ENCODE data around the gene ZBTB2. TPM values are rescaled to one million over a fixed set of nuclear protein-coding genes. Genes with fewer than 3 reads are reported as not detected.
"Not testable (repeated sequence)": the region's sequence is repeated elsewhere in the genome, so short reads cannot be mapped to it uniquely, and the experiment has no call there.

ZBTB2 gene
- total and polyA plus RNA-seq, 2 donors from 2014 or later = 6.0 to 11.2 TPM

- no peaks in the 10 kb centered on the region for H3K27me3 ChIP-seq (ENCODE audit: control insufficient read depth, insufficient read depth, low read length)
- DNase-seq (no peak), FAIRE-seq (no peak)
Measured at GRCh38 chr6:151387175-151387970, 4.0 kb downstream of the ZBTB2 start.

GRCh38 chr6:151385177-151385576 is 6.2 kb downstream of the ZBTB2 start:
- no peaks in the 10 kb centered on the region for H3K9me3 ChIP-seq (ENCODE audit: control insufficient read depth in 2 of 3, insufficient read depth in 1 of 3, low read length in 3 of 3)
- intact Hi-C loops (cut with DNase I) = no loop called here
- DNase-seq = no peak
- no peak for TF ChIP-seq CTCF (IDR thresholded peaks at IDR 0.05; ENCODE audit: borderline replicate concordance, extremely low read depth, insufficient read depth)
- FAIRE-seq = no peak
- no peaks in the 10 kb centered on the region for H3K27me3 ChIP-seq (ENCODE audit: control insufficient read depth, insufficient read depth, low read length)
- H3K9ac ChIP-seq (ENCODE audit: low read length in 3 of 3) = no peak overlapping the region
- no peak overlapping the region for H3K4me3 ChIP-seq (ENCODE audit: low read length in 3 of 3)
- peaks cover 0 to 11% (median 2%) of the 10 kb centered on the region in 3 donors for H3K4me1 ChIP-seq (ENCODE audit: control insufficient read depth in 2 of 3, insufficient read depth in 2 of 3, low read depth in 1 of 3, low read length in 3 of 3)
- H3K36me3 ChIP-seq (ENCODE audit: control insufficient read depth in 2 of 3, insufficient read depth in 3 of 3, low read length in 3 of 3) = no peaks in the 10 kb centered on the region
- no peak overlapping the region for H3K27ac ChIP-seq (ENCODE audit: low read depth in 2 of 2, low read length in 2 of 2)

More at GRCh38 chr6:151387175-151387970, 4.0 kb downstream of the ZBTB2 start:
- no peaks in the 10 kb centered on the region for H3K9me3 ChIP-seq (ENCODE audit: control insufficient read depth in 2 of 3, insufficient read depth in 1 of 3, low read length in 3 of 3)
- H3K27ac ChIP-seq (ENCODE audit: low read depth in 2 of 2, low read length in 2 of 2) = no peak overlapping the region
- no peak for TF ChIP-seq CTCF (IDR thresholded peaks at IDR 0.05; ENCODE audit: borderline replicate concordance, extremely low read depth, insufficient read depth)
- H3K4me3 ChIP-seq (ENCODE audit: low read length in 3 of 3) = no peak overlapping the region
- H3K36me3 ChIP-seq (ENCODE audit: control insufficient read depth in 2 of 3, insufficient read depth in 3 of 3, low read length in 3 of 3) = no peaks in the 10 kb centered on the region
- H3K9ac ChIP-seq (ENCODE audit: low read length in 3 of 3) = no peak overlapping the region
- intact Hi-C loops (cut with DNase I) = no loop called here
- peaks cover 0 to 13% (median 6%) of the 10 kb centered on the region in 3 donors for H3K4me1 ChIP-seq (ENCODE audit: control insufficient read depth in 2 of 3, insufficient read depth in 2 of 3, low read depth in 1 of 3, low read length in 3 of 3)

GRCh38 chr6:151384151-151384550 is 7.2 kb downstream of the ZBTB2 start:
- H3K36me3 ChIP-seq (ENCODE audit: control insufficient read depth in 2 of 3, insufficient read depth in 3 of 3, low read length in 3 of 3) = no peaks in the 10 kb centered on the region
- DNase-seq (no peak), FAIRE-seq (no peak)
- H3K4me1 ChIP-seq (ENCODE audit: control insufficient read depth in 2 of 3, insufficient read depth in 2 of 3, low read depth in 1 of 3, low read length in 3 of 3) = peaks cover 0 to 9% (median 2%) of the 10 kb centered on the region in 3 donors
- no peak overlapping the region for H3K9ac ChIP-seq (ENCODE audit: low read length in 3 of 3)
- no peak for TF ChIP-seq CTCF (IDR thresholded peaks at IDR 0.05; ENCODE audit: borderline replicate concordance, extremely low read depth, insufficient read depth)
- H3K27me3 ChIP-seq (ENCODE audit: control insufficient read depth, insufficient read depth, low read length) = no peaks in the 10 kb centered on the region
- no peaks in the 10 kb centered on the region for H3K9me3 ChIP-seq (ENCODE audit: control insufficient read depth in 2 of 3, insufficient read depth in 1 of 3, low read length in 3 of 3)
- no peak overlapping the region for H3K4me3 ChIP-seq (ENCODE audit: low read length in 3 of 3)
- intact Hi-C loops (cut with DNase I) = no loop called here
- no peak overlapping the region for H3K27ac ChIP-seq (ENCODE audit: low read depth in 2 of 2, low read length in 2 of 2)

GRCh38 chr6:151382631-151383030 is 8.7 kb downstream of the ZBTB2 start:
- intact Hi-C loops (cut with DNase I); H3K27me3 ChIP-seq (ENCODE audit: control insufficient read depth, insufficient read depth, low read length); FAIRE-seq: not testable (repeated sequence)

More at GRCh38 chr6:151382631-151383030, 8.7 kb downstream of the ZBTB2 start:
- not testable (repeated sequence) for DNase-seq; H3K4me3 ChIP-seq (ENCODE audit: low read length in 3 of 3); H3K36me3 ChIP-seq (ENCODE audit: control insufficient read depth in 2 of 3, insufficient read depth in 3 of 3, low read length in 3 of 3); H3K4me1 ChIP-seq (ENCODE audit: control insufficient read depth in 2 of 3, insufficient read depth in 2 of 3, low read depth in 1 of 3, low read length in 3 of 3); H3K27ac ChIP-seq (ENCODE audit: low read depth in 2 of 2, low read length in 2 of 2); H3K9ac ChIP-seq (ENCODE audit: low read length in 3 of 3); H3K9me3 ChIP-seq (ENCODE audit: control insufficient read depth in 2 of 3, insufficient read depth in 1 of 3, low read length in 3 of 3)

Data from kidney (tissue), 14 donors.